Central memory CD4-positive, alpha-beta T cell (primary cell): ENCODE data around the gene ATP2B2.

Source experiments
- DNase-seq: peaks from one replicate; pipeline ENCODE4 v3.0.0; 2022

The ATP2B2 gene

GRCh38 chr3:10528046-10528445 lies 22.7 kb upstream of the ATP2B2 start:
- DNase-seq: no peak

- no peak for DNase-seq
These were observed 22.1 kb upstream of the ATP2B2 start for GRCh38 chr3:10527295-10528001.

- no peak for DNase-seq
These were observed 21.0 kb upstream of the ATP2B2 start for GRCh38 chr3:10526366-10526765.

GRCh38 chr3:10524799-10525301 lies 19.5 kb upstream of the ATP2B2 start:
- no peak for DNase-seq

- no peak for DNase-seq
These were observed 18.9 kb upstream of the ATP2B2 start for GRCh38 chr3:10524270-10524669.

GRCh38 chr3:10523561-10523960 lies 18.2 kb upstream of the ATP2B2 start:
- no peak for DNase-seq

- DNase-seq: no peak
These were observed 17.4 kb upstream of the ATP2B2 start for GRCh38 chr3:10522646-10523303.

- DNase-seq: no peak
These were observed 16.5 kb upstream of the ATP2B2 start for GRCh38 chr3:10521772-10522441.

- no peak for DNase-seq
These were observed 14.7 kb upstream of the ATP2B2 start for GRCh38 chr3:10520072-10520471.

GRCh38 chr3:10519236-10519635 lies 13.8 kb upstream of the ATP2B2 start:
- no peak for DNase-seq

GRCh38 chr3:10518506-10519150 lies 13.2 kb upstream of the ATP2B2 start:
- no peak for DNase-seq

GRCh38 chr3:10517627-10518026 lies 12.2 kb upstream of the ATP2B2 start:
- DNase-seq: no peak

- no peak for DNase-seq
These were observed 11.4 kb upstream of the ATP2B2 start for GRCh38 chr3:10516544-10517452.

- no peak for DNase-seq
These were observed 10.6 kb upstream of the ATP2B2 start for GRCh38 chr3:10515884-10516495.

GRCh38 chr3:10515396-10515795 lies 10.0 kb upstream of the ATP2B2 start:
- DNase-seq: no peak

- DNase-seq: no peak
These were observed 9.2 kb upstream of the ATP2B2 start for GRCh38 chr3:10514407-10515069.

GRCh38 chr3:10513306-10513705 lies 7.9 kb upstream of the ATP2B2 start:
- no peak for DNase-seq

- no peak for DNase-seq
These were observed 7.3 kb upstream of the ATP2B2 start for GRCh38 chr3:10512687-10513086.

GRCh38 chr3:10511809-10512494 lies 6.6 kb upstream of the ATP2B2 start:
- no peak for DNase-seq

- DNase-seq: no peak
These were observed 5.5 kb upstream of the ATP2B2 start for GRCh38 chr3:10510743-10511432.
